Islet of Langerhans (tissue), 1 donor: ENCODE data around the gene LIMS1.
"Not testable (repeated sequence)": the region's sequence is repeated elsewhere in the genome, so short reads cannot be mapped to it uniquely, and the experiment has no call there.

Experiments used
- FAIRE-seq: peaks from one replicate; lab custom pipeline; 2011; peaks lifted over from hg19 to GRCh38; lab: Jason Lieb, UNC

LIMS1 gene

GRCh38 chr2:108587621-108588020 lies 53.4 kb downstream of the LIMS1 start:
- no peak for FAIRE-seq

- FAIRE-seq = no peak
Measured at GRCh38 chr2:108588070-108588668, 53.9 kb downstream of the LIMS1 start.

GRCh38 chr2:108589372-108589771 lies 55.1 kb downstream of the LIMS1 start:
- FAIRE-seq = peak; percentile 30

- no peak for FAIRE-seq
Measured at GRCh38 chr2:108589781-108590180, 55.5 kb downstream of the LIMS1 start.

- no peak for FAIRE-seq
Measured at GRCh38 chr2:108591163-108591562, 56.9 kb downstream of the LIMS1 start.

GRCh38 chr2:108593547-108594098 lies 59.4 kb downstream of the LIMS1 start:
- FAIRE-seq = no peak

- no peak for FAIRE-seq
Measured at GRCh38 chr2:108594132-108594981, 60.1 kb downstream of the LIMS1 start.

- FAIRE-seq = no peak
Measured at GRCh38 chr2:108594982-108595464, 60.8 kb downstream of the LIMS1 start.

- not testable (repeated sequence) for FAIRE-seq
Measured at GRCh38 chr2:108595771-108596170, 61.5 kb downstream of the LIMS1 start.

- not testable (repeated sequence) for FAIRE-seq
Measured at GRCh38 chr2:108597105-108597744, 63.0 kb downstream of the LIMS1 start.

- FAIRE-seq = not testable (repeated sequence)
Measured at GRCh38 chr2:108601199-108601598, 66.9 kb downstream of the LIMS1 start.

- FAIRE-seq = no peak
Measured at GRCh38 chr2:108602422-108602821, 68.2 kb downstream of the LIMS1 start.

GRCh38 chr2:108604196-108604595 lies 69.9 kb downstream of the LIMS1 start:
- peak; percentile 51 for FAIRE-seq

- no peak for FAIRE-seq
Measured at GRCh38 chr2:108605947-108606346, 71.7 kb downstream of the LIMS1 start.

GRCh38 chr2:108607706-108608301 lies 73.5 kb downstream of the LIMS1 start:
- peak; percentile 84 for FAIRE-seq

- FAIRE-seq = no peak
Measured at GRCh38 chr2:108611021-108611420, 76.8 kb downstream of the LIMS1 start.

- FAIRE-seq = no peak
Measured at GRCh38 chr2:108612153-108612513, 77.9 kb downstream of the LIMS1 start.

- no peak for FAIRE-seq
Measured at GRCh38 chr2:108612514-108613183, 78.4 kb downstream of the LIMS1 start.

GRCh38 chr2:108613261-108614042 lies 79.2 kb downstream of the LIMS1 start:
- peak; percentile 61 for FAIRE-seq

- no peak for FAIRE-seq
Measured at GRCh38 chr2:108614043-108614545, 79.8 kb downstream of the LIMS1 start.

GRCh38 chr2:108614659-108615058 lies 80.4 kb downstream of the LIMS1 start:
- FAIRE-seq = no peak
